Transverse colon (tissue), 4 donors: ENCODE data around the gene TOM1L2.

Experiments used
- CTCF ChIP-seq, 5 experiments: fragments of 200-600 bp in 3 of 5; fragments of 450-650 bp in 2 of 5; sonication (generic) in 3 of 5; IDR thresholded peaks; 1 replicate in 2 of 5; 2 replicates in 3 of 5; pipeline ENCODE4 v1.5.1; 2016 to 2017; ENCODE audit warnings: antibody characterized with exemption in 5 of 5, inconsistent platforms in 3 of 5, mild to moderate bottlenecking in 2 of 5, moderate library complexity in 1 of 5
- EP300 ChIP-seq: sonication (generic); formaldehyde crosslinking; IDR thresholded peaks from one replicate; pipeline ENCODE4 v1.6.1; 2017; ENCODE audit warnings: antibody characterized with exemption, low read depth
- POLR2A ChIP-seq: fragments of 450-650 bp; IDR thresholded peaks from one replicate; pipeline ENCODE4 v1.6.1; 2016; ENCODE audit warnings: antibody characterized with exemption, mild to moderate bottlenecking, moderate library complexity
- POLR2AphosphoS5 ChIP-seq, 3 donors: sonication (generic); formaldehyde crosslinking; IDR thresholded peaks; one replicate each; pipeline ENCODE4 v1.6.1; 2016; ENCODE audit warnings: antibody characterized with exemption in 3 of 3

GRCh38 chr17:17806611-17807274 is 165.5 kb downstream of the TOM1L2 start:
- no peak for TF ChIP-seq POLR2AphosphoS5 (IDR thresholded peaks at IDR 0.05)
- no peak for TF ChIP-seq CTCF (IDR thresholded peaks at IDR 0.05)
- no peak for TF ChIP-seq EP300
- no peak for TF ChIP-seq POLR2A
